ENCODE measurements around the gene ZBTB42. TPM values are rescaled to one million over a fixed set of nuclear protein-coding genes. Genes with fewer than 3 reads are reported as not detected.
A peak's percentile ranks its signal among the peaks of the same experiment; 100 is the strongest.

ZBTB42 gene
- total and polyA plus RNA-seq, 2 of the 13 experiments (the other 11 are each of a cell fraction or from before 2014, with no cell fraction given): 2.8 to 4.2 TPM

- Histone ChIP-seq H3K4me1 (ENCODE audit: insufficient read depth, low read length) (peaks cover 16% of the 10 kb centered on the region), H3K27me3 (ENCODE audit: control insufficient read depth in 1 of 2, insufficient read depth in 2 of 2, low read length in 2 of 2) (no peaks in the 10 kb centered on the region), H3K9me3 (ENCODE audit: low read length) (no peaks in the 10 kb centered on the region), H3K9ac (ENCODE audit: insufficient read depth, low read depth, low read length) (no peak overlapping the region), H3K36me3 (replicated peaks in 1 of 2; ENCODE audit: control insufficient read depth in 1 of 2, insufficient read depth in 2 of 2, low read length in 2 of 2) (no peaks in the 10 kb centered on the region), H3K4me3 (replicated peaks in 1 of 3; ENCODE audit: insufficient read depth in 1 of 3, low read depth in 2 of 3, low read length in 3 of 3) (no peak overlapping the region; a peak in 1 of 6 replicates), H3K27ac (ENCODE audit: extremely low read length, insufficient read depth, low read length) (no peak overlapping the region), H2AFZ (ENCODE audit: low read length) (no peak overlapping the region), H3K79me2 (ENCODE audit: insufficient read depth, low read length) (no peaks in the 10 kb centered on the region), H3K4me2 (ENCODE audit: low read depth, low read length) (no peak overlapping the region), H4K20me1 (ENCODE audit: insufficient read depth, low read length) (peaks cover 7% of the 10 kb centered on the region; the same call in 1 of the 2 replicates)
- intact Hi-C loops (cut with micrococcal nuclease; ENCODE audit: unreplicated experiment) (no loop called here), in situ Hi-C loops (cut with HindIII; ENCODE audit: extremely low pct_ligation_motif_present, low pct_unique_long_range_greater_than_20kb) (no loop called here)
- DNase-seq (ENCODE audit: low spot score): no peak
- peak; percentile 14; the same call in 1 of the 3 replicates for ATAC-seq
- FAIRE-seq: no peak
- WGBS (ENCODE audit: low lambda C conversion rate): 17% methylated on average over 1 of the region's 6 CpGs
- BruUV-seq (replicated peaks): no TSS peak
- no peak for TF ChIP-seq CEBPZ (IDR thresholded peaks at IDR 0.05; ENCODE audit: low read length)
- TF ChIP-seq ZNF124 (CRISPR knock-in tag; IDR thresholded peaks at IDR 0.05): no peak
- no peak for TF ChIP-seq ZNF20 (CRISPR knock-in tag; IDR thresholded peaks at IDR 0.05)
- TF ChIP-seq ARHGAP35 (CRISPR knock-in tag; IDR thresholded peaks at IDR 0.05; ENCODE audit: borderline replicate concordance): no peak
- ChIA-PET CTCF (ENCODE audit: low intra/inter-chr PET ratio, low total read pairs) (no interaction called here), POLR2A (no interaction called here)
These were observed 7.6 kb downstream of the ZBTB42 start for GRCh38 chr14:104808456-104808855.

- no peaks in the 10 kb centered on the region for H3K9me3 ChIP-seq (ENCODE audit: low read length)
- ChIA-PET POLR2A (no interaction called here), CTCF (ENCODE audit: low intra/inter-chr PET ratio, low total read pairs) (no interaction called here)
- no TSS peak for BruUV-seq (replicated peaks)
- no peak for FAIRE-seq
- no peak overlapping the region for H3K4me2 ChIP-seq (ENCODE audit: low read depth, low read length)
- H3K36me3 ChIP-seq (replicated peaks in 1 of 2; ENCODE audit: control insufficient read depth in 1 of 2, insufficient read depth in 2 of 2, low read length in 2 of 2): no peaks in the 10 kb centered on the region
- no peak overlapping the region for H2AFZ ChIP-seq (ENCODE audit: low read length)
- ATAC-seq: no peak
- H3K4me3 ChIP-seq (replicated peaks in 1 of 3; ENCODE audit: insufficient read depth in 1 of 3, low read depth in 2 of 3, low read length in 3 of 3): no peak overlapping the region
- in situ Hi-C loops (cut with HindIII; ENCODE audit: extremely low pct_ligation_motif_present, low pct_unique_long_range_greater_than_20kb): no loop called here
- DNase-seq (ENCODE audit: low spot score): no peak
- H3K9ac ChIP-seq (ENCODE audit: insufficient read depth, low read depth, low read length): no peak overlapping the region
- WGBS (ENCODE audit: low lambda C conversion rate): 57% methylated on average over 6 of the region's 11 CpGs
- TF ChIP-seq ARID3A (IDR thresholded peaks at IDR 0.05; ENCODE audit: low read depth, low read length): no peak
- H3K27ac ChIP-seq (ENCODE audit: extremely low read length, insufficient read depth, low read length): no peak overlapping the region
- no peaks in the 10 kb centered on the region for H4K20me1 ChIP-seq (ENCODE audit: insufficient read depth, low read length)
- intact Hi-C loops (cut with micrococcal nuclease; ENCODE audit: unreplicated experiment): no loop called here
- H3K27me3 ChIP-seq (ENCODE audit: control insufficient read depth in 1 of 2, insufficient read depth in 2 of 2, low read length in 2 of 2): no peaks in the 10 kb centered on the region
- H3K79me2 ChIP-seq (ENCODE audit: insufficient read depth, low read length): no peaks in the 10 kb centered on the region
- H3K4me1 ChIP-seq (ENCODE audit: insufficient read depth, low read length): peaks cover 23% of the 10 kb centered on the region
These were observed 9.4 kb downstream of the ZBTB42 start for GRCh38 chr14:104810316-104810715.

All from HepG2 (cell line).